ENCODE data around the gene GABRR3.

GRCh38 chr3:97949743-97950142, 85.4 kb downstream of the GABRR3 start:
- no peak for TF ChIP-seq EZH2phosphoT487 (conservative IDR thresholded peaks at IDR 0.05; ENCODE audit: low read length)
- TF ChIP-seq, protein P1, sequence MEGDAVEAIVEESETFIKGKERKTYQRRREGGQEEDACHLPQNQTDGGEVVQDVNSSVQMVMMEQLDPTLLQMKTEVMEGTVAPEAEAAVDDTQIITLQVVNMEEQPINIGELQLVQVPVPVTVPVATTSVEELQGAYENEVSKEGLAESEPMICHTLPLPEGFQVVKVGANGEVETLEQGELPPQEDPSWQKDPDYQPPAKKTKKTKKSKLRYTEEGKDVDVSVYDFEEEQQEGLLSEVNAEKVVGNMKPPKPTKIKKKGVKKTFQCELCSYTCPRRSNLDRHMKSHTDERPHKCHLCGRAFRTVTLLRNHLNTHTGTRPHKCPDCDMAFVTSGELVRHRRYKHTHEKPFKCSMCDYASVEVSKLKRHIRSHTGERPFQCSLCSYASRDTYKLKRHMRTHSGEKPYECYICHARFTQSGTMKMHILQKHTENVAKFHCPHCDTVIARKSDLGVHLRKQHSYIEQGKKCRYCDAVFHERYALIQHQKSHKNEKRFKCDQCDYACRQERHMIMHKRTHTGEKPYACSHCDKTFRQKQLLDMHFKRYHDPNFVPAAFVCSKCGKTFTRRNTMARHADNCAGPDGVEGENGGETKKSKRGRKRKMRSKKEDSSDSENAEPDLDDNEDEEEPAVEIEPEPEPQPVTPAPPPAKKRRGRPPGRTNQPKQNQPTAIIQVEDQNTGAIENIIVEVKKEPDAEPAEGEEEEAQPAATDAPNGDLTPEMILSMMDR (IDR thresholded peaks at IDR 0.05; ENCODE audit: insufficient read depth, low read length, poor library complexity, severe bottlenecking) = no peak
